Mesendoderm (in vitro differentiated cells): ENCODE results near the gene TWNK.
A peak's percentile ranks its signal among the peaks of the same experiment; 100 is the strongest.

Source experiments
- DNase-seq: peaks from one replicate; pipeline ENCODE4 v3.0.0; 2013
- H2AK5ac ChIP-seq: 2 replicates; pipeline ENCODE4 v1.6.1; 2013; ENCODE audit warnings: low read length, inconsistent platforms
- H2BK120ac ChIP-seq: 2 replicates; pipeline ENCODE4 v1.6.1; 2013; ENCODE audit warnings: low read depth, mild to moderate bottlenecking, low read length, moderate library complexity, mixed read lengths
- H2BK15ac ChIP-seq: replicated peaks from 2 replicates; pipeline ENCODE4 v1.6.1; 2013; ENCODE audit warnings: low read depth, mild to moderate bottlenecking, moderate library complexity
- H2BK5ac ChIP-seq: 2 replicates; pipeline ENCODE4 v1.6.1; 2013; ENCODE audit warnings: low read length, inconsistent platforms
- H3K18ac ChIP-seq: 2 replicates; pipeline ENCODE4 v1.6.1; 2013; ENCODE audit warnings: mild to moderate bottlenecking, low read length, mixed read lengths
- H3K23ac ChIP-seq: one replicate; pipeline ENCODE4 v1.6.1; 2013; ENCODE audit warnings: low read length
- H3K27ac ChIP-seq: 2 replicates; pipeline ENCODE4 v1.5.1; 2013; ENCODE audit warnings: low read depth, mild to moderate bottlenecking, inconsistent platforms, low read length, moderate library complexity
- H3K27me3 ChIP-seq: 2 replicates; pipeline ENCODE4 v1.6.1; 2013; ENCODE audit warnings: low read length, control low read depth, mild to moderate bottlenecking, inconsistent platforms; ENCODE audit not compliant: insufficient read depth, poor library complexity
- H3K36me3 ChIP-seq: 2 replicates; pipeline ENCODE4 v1.6.1; 2013; ENCODE audit warnings: low read length, inconsistent platforms; ENCODE audit not compliant: control insufficient read depth, insufficient read depth
- H3K4ac ChIP-seq: one replicate; pipeline ENCODE4 v1.6.1; 2013; ENCODE audit warnings: low read depth, mild to moderate bottlenecking, low read length, moderate library complexity
- H3K4me1 ChIP-seq: 2 replicates; pipeline ENCODE4 v1.6.1; 2013; ENCODE audit warnings: low read depth, low read length, inconsistent platforms; ENCODE audit not compliant: control insufficient read depth
- H3K4me2 ChIP-seq: 2 replicates; pipeline ENCODE4 v1.6.1; 2013; ENCODE audit warnings: low read length
- H3K4me3 ChIP-seq: 2 replicates; pipeline ENCODE4 v1.5.1; 2013; ENCODE audit warnings: mild to moderate bottlenecking, low read length
- H3K56ac ChIP-seq: one replicate; pipeline ENCODE4 v1.6.1; 2013; ENCODE audit warnings: low read length
- H3K79me1 ChIP-seq: 2 replicates; pipeline ENCODE4 v1.6.1; 2013; ENCODE audit warnings: low read length, inconsistent platforms
- H3K79me2 ChIP-seq: 2 replicates; pipeline ENCODE4 v1.6.1; 2013; ENCODE audit warnings: mild to moderate bottlenecking, low read length; ENCODE audit not compliant: control insufficient read depth, insufficient read depth
- H3K9ac ChIP-seq: 2 replicates; pipeline ENCODE4 v1.6.1; 2013; ENCODE audit warnings: low read length, inconsistent platforms
- H4K5ac ChIP-seq: one replicate; pipeline ENCODE4 v1.6.1; 2013; ENCODE audit warnings: low read length
- H4K8ac ChIP-seq: one replicate; pipeline ENCODE4 v1.6.1; 2013; ENCODE audit warnings: low read depth, mild to moderate bottlenecking, control low read depth, low read length, moderate library complexity
- WGBS: extraction: QIAGEN DNeasy Blood & Tissue Kit; methylation state at CpG from one replicate; pipeline ENCODE4 v1.1.7; 2013; ENCODE audit warnings: low lambda C conversion rate, missing lambda C conversion rate; ENCODE audit not compliant: insufficient coverage; ENCODE audit errors: extremely low coverage; 5-methylcytosine and 5-hydroxymethylcytosine counted together

TWNK gene

GRCh38 chr10:101000127-101000914 is 13.0 kb downstream of the TWNK start:
- peak overlapping the region; percentile 99 for H3K9ac ChIP-seq
- peak; percentile 58 for DNase-seq
- H2BK5ac ChIP-seq, result peak overlapping the region; percentile 78
- peak overlapping the region; percentile 60 for H4K8ac ChIP-seq
- peaks cover 13% of the 10 kb centered on the region for H3K4me1 ChIP-seq
- no peak overlapping the region for H2BK15ac ChIP-seq
- no peaks in the 10 kb centered on the region for H3K27me3 ChIP-seq
- no peak overlapping the region for H4K5ac ChIP-seq
- H3K79me2 ChIP-seq, result peaks cover 12% of the 10 kb centered on the region
- peak overlapping the region; percentile 93 for H2AK5ac ChIP-seq
- H3K4ac ChIP-seq, result peak overlapping the region; percentile 66
- H3K27ac ChIP-seq, result peak overlapping the region; percentile 55
- no peak overlapping the region for H2BK120ac ChIP-seq
- H3K4me2 ChIP-seq, result peak overlapping the region; percentile 86
- peak overlapping the region; percentile 97 for H3K56ac ChIP-seq
- H3K4me3 ChIP-seq, result peak overlapping the region; percentile 90
- H3K36me3 ChIP-seq, result peaks cover 5% of the 10 kb centered on the region
- H3K79me1 ChIP-seq, result peaks cover 16% of the 10 kb centered on the region
- H3K18ac ChIP-seq, result peak overlapping the region; percentile 81
- peak overlapping the region; percentile 85 for H3K23ac ChIP-seq
- WGBS, result no CpG with 5 or more reads among the region's 19 CpGs

GRCh38 chr10:101000915-101001658 is 13.7 kb downstream of the TWNK start:
- no peak overlapping the region for H2BK120ac ChIP-seq
- H3K4me1 ChIP-seq, result peaks cover 13% of the 10 kb centered on the region
- peak overlapping the region; percentile 97 for H3K56ac ChIP-seq
- H2AK5ac ChIP-seq, result no peak overlapping the region
- H4K5ac ChIP-seq, result no peak overlapping the region
- peaks cover 5% of the 10 kb centered on the region for H3K36me3 ChIP-seq
- H3K9ac ChIP-seq, result peak overlapping the region; percentile 99
- no peak overlapping the region for H3K4me3 ChIP-seq
- no CpG with 5 or more reads among the region's 12 CpGs for WGBS
- DNase-seq, result peak; percentile 73
- peaks cover 12% of the 10 kb centered on the region for H3K79me2 ChIP-seq
- H3K27me3 ChIP-seq, result no peaks in the 10 kb centered on the region
- no peak overlapping the region for H4K8ac ChIP-seq
- H3K18ac ChIP-seq, result no peak overlapping the region
- no peak overlapping the region for H3K27ac ChIP-seq
- no peak overlapping the region for H3K4ac ChIP-seq
- no peak overlapping the region for H2BK5ac ChIP-seq
- H2BK15ac ChIP-seq, result no peak overlapping the region
- peak overlapping the region; percentile 85 for H3K23ac ChIP-seq
- peaks cover 16% of the 10 kb centered on the region for H3K79me1 ChIP-seq
- peak overlapping the region; percentile 86 for H3K4me2 ChIP-seq

GRCh38 chr10:101001659-101002035 is 14.3 kb downstream of the TWNK start:
- H2BK15ac ChIP-seq, result no peak overlapping the region
- H2BK5ac ChIP-seq, result no peak overlapping the region
- DNase-seq, result no peak
- no peak overlapping the region for H3K9ac ChIP-seq
- no peak overlapping the region for H3K4ac ChIP-seq
- no CpG with 5 or more reads among the region's 5 CpGs for WGBS
- no peak overlapping the region for H4K8ac ChIP-seq
- H3K27ac ChIP-seq, result no peak overlapping the region
- no peak overlapping the region for H2AK5ac ChIP-seq
- H3K18ac ChIP-seq, result no peak overlapping the region
- peaks cover 16% of the 10 kb centered on the region for H3K79me1 ChIP-seq
- H3K79me2 ChIP-seq, result peaks cover 12% of the 10 kb centered on the region
- H3K23ac ChIP-seq, result no peak overlapping the region
- no peaks in the 10 kb centered on the region for H3K27me3 ChIP-seq
- H3K36me3 ChIP-seq, result peaks cover 8% of the 10 kb centered on the region
- H4K5ac ChIP-seq, result no peak overlapping the region
- no peak overlapping the region for H3K4me3 ChIP-seq
- no peak overlapping the region for H2BK120ac ChIP-seq
- H3K4me2 ChIP-seq, result no peak overlapping the region
- peaks cover 9% of the 10 kb centered on the region for H3K4me1 ChIP-seq
- no peak overlapping the region for H3K56ac ChIP-seq

- WGBS, result no CpG with 5 or more reads among the region's 11 CpGs
- no peak overlapping the region for H3K18ac ChIP-seq
- peaks cover 16% of the 10 kb centered on the region for H3K79me1 ChIP-seq
- H3K4me2 ChIP-seq, result no peak overlapping the region
- H2AK5ac ChIP-seq, result no peak overlapping the region
- no peak overlapping the region for H2BK120ac ChIP-seq
- peaks cover 9% of the 10 kb centered on the region for H3K4me1 ChIP-seq
- no peak for DNase-seq
- peaks cover 12% of the 10 kb centered on the region for H3K79me2 ChIP-seq
- H3K9ac ChIP-seq, result no peak overlapping the region
- no peak overlapping the region for H3K56ac ChIP-seq
- no peak overlapping the region for H3K4me3 ChIP-seq
- no peak overlapping the region for H2BK15ac ChIP-seq
- no peak overlapping the region for H3K23ac ChIP-seq
- H3K27me3 ChIP-seq, result no peaks in the 10 kb centered on the region
- H2BK5ac ChIP-seq, result no peak overlapping the region
- peaks cover 8% of the 10 kb centered on the region for H3K36me3 ChIP-seq
- no peak overlapping the region for H3K27ac ChIP-seq
- no peak overlapping the region for H4K8ac ChIP-seq
- H3K4ac ChIP-seq, result no peak overlapping the region
- no peak overlapping the region for H4K5ac ChIP-seq
Measured at GRCh38 chr10:101002456-101002855, 15.1 kb downstream of the TWNK start.

GRCh38 chr10:101003639-101004206 is 16.4 kb downstream of the TWNK start:
- Histone ChIP-seq H3K27me3 (no peaks in the 10 kb centered on the region), H3K4ac (no peak overlapping the region), H3K4me3 (no peak overlapping the region), H3K23ac (no peak overlapping the region), H2AK5ac (no peak overlapping the region), H3K79me1 (peaks cover 14% of the 10 kb centered on the region), H4K8ac (no peak overlapping the region), H2BK15ac (no peak overlapping the region), H3K56ac (no peak overlapping the region), H3K27ac (no peak overlapping the region), H3K4me2 (no peak overlapping the region), H3K79me2 (peaks cover 12% of the 10 kb centered on the region), H3K18ac (no peak overlapping the region), H4K5ac (no peak overlapping the region), H2BK5ac (no peak overlapping the region), H3K4me1 (peaks cover 7% of the 10 kb centered on the region), H2BK120ac (no peak overlapping the region), H3K36me3 (peaks cover 8% of the 10 kb centered on the region), H3K9ac (no peak overlapping the region)
- no CpG with 5 or more reads among the region's 18 CpGs for WGBS
- DNase-seq, result no peak
